ENCODE results near the gene MED13.
"Not testable (repeated sequence)": the region's sequence is repeated elsewhere in the genome, so short reads cannot be mapped to it uniquely, and the experiment has no call there.

The MED13 gene

DNA sequence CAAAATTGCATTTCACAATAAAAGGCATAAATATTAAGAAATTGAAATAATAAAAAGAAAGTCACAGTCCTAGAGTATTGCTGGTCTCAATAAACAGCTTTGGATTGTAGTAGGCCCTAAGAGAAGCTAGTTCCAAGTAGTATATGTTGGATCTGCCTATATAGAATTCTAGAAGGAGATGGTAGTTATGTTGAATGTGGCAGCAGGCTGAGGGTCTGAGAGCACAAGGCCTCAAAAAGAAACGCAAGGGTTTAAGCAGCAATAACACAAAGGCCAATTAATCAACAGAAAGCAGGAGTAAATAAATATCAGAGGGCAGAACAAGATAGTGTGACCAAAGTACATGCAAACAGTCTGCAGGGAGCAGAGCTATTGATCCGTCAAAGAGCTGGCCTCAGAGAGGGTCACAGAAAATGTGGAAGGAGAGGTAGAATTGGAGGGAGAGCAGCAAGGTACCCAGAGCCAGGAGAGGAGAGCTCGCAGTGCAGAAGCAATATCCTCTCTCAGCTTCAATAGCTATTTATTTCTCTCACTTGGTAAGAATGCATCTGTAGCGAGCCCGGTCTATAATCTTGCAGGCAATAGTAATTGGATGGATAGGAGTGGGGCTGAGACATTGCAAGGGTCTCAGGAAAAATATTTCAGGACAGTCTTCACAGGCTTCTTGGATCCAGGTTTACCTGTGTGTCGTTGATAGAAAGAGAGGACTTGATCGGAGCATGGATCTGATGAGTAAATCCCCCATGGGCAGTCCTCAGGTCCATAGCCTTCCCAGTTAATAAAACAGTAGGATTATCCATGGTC is 25.1 kb upstream of the MED13 start:
- DNase-seq (ENCODE audit: low spot score): no peak

GRCh38 chr17:62089334-62089733 is 24.3 kb upstream of the MED13 start:
- DNase-seq (ENCODE audit: low spot score): no peak

- no peak for DNase-seq (ENCODE audit: low spot score)
Observed at GRCh38 chr17:62086737-62087136, 21.7 kb upstream of the MED13 start.

GRCh38 chr17:62085511-62086408 is 20.7 kb upstream of the MED13 start:
- DNase-seq (ENCODE audit: low spot score): no peak

GRCh38 chr17:62084585-62084984 is 19.5 kb upstream of the MED13 start:
- DNase-seq (ENCODE audit: low spot score): no peak

- DNase-seq (ENCODE audit: low spot score): no peak
Observed at GRCh38 chr17:62083651-62084050, 18.6 kb upstream of the MED13 start.

DNA sequence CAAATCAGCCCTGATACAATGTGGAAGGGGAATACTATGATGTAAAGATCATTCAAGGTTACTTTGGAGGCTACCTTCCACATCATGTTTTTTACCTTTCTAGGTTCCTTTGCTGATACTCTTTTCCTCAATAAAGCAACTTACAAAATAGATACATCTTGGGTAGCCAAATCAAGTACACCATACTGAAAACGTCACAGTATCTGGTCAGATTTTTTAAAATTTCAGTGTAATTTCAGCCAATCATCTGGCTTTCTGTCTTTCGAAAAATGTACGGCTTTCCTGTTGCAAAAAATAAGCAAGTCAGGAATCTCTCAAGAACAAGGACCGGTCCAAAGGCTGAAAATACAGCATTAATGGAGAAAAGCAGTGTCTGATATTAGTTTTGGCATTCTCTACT is 15.6 kb upstream of the MED13 start:
- no peak for DNase-seq (ENCODE audit: low spot score)

- DNase-seq (ENCODE audit: low spot score): no peak
Observed at GRCh38 chr17:62078009-62078408, 12.9 kb upstream of the MED13 start.

DNA sequence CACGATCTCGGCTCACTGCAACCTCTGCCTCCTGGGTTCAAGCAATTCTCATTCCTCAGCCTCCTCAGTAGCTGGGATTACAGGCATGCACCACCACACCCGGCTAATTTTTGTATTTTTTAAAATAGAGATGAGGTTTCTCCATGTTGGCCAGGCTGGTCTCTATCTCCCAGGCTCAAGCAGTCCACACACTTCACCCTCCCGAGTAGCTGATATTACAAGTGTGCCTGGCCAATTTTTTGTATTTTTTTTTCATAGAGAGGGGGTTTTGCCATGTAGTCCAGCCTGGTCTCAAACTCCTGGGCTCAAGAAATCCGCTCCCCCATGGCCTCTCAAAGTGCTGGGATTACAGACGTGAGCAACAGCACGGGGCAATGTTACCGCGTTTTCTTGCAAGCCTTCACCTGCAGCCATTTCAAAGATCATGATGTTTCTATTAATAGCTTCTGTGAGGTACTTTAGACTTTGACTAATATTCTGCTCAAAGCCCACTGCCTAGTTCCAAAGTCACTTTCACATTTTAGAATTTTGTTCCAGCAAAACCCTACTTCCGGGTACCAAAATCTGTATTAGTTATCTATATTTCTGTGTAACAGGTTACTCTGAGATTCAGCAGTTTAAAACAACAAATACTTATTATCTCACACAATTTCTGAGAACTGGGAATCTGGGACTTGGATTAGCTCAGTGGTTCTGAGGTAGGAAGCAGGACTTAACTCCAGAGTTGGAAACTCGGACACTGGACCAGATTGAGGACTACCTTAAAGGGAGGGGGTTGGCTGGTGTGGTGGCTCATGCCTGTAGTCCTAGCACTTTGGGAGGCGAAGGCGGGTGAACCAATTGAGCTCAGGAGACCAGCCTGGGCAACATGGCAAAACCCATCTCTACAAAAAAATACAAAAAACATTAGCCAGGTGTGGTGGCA is 12.0 kb upstream of the MED13 start:
- DNase-seq (ENCODE audit: low spot score): no peak

DNA sequence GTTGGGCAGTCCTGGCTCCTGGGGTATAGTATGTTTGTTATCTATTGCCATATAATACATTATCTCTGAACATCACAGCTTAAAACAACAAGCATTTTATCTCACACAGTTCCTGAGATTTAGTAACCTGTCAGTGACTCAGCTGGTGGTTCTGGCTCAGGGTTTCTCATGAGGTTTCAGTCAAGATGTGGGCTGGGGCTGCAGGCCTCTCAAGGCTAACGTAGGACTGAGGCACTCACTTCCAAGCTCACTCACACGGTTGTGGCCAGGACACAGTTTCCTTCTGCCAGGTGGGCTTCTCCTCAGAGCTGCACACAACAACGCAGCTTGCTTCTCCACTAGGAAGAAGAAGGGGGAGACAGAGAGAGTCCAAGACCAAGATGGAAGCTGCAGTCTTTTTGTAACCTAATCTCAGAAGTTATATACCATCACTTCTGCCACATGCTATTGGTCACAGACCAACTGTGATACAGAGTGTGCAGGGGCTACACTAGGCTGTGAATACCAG is 10.3 kb upstream of the MED13 start:
- no peak for DNase-seq (ENCODE audit: low spot score)

GRCh38 chr17:62073993-62074392 is 8.9 kb upstream of the MED13 start:
- no peak for DNase-seq (ENCODE audit: low spot score)

DNA sequence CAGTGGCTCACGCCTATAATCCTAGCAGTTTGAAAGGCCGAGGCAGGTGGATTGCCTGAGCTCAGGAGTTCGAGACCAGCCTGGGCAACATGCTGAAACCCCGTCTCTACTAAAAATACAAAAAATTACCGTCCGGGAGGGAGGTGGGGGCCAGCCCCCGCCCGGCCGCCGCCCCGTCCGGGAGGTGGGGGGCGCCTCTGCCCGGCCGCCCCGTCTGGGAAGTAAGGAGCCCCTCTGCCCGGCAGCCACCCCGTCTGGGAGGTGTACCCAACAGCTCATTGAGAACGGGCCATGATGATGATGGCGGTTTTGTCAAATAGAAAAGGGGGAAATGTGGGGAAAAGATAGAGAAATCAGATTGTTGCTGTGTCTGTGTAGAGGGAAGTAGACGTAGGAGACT is 7.8 kb upstream of the MED13 start:
- DNase-seq (ENCODE audit: low spot score): not testable (repeated sequence)

- DNase-seq (ENCODE audit: low spot score): no peak
Observed at GRCh38 chr17:62070900-62071299, 5.8 kb upstream of the MED13 start.

GRCh38 chr17:62067165-62068145 is 2.4 kb upstream of the MED13 start:
- DNase-seq (ENCODE audit: low spot score): peak; percentile 22

DNA sequence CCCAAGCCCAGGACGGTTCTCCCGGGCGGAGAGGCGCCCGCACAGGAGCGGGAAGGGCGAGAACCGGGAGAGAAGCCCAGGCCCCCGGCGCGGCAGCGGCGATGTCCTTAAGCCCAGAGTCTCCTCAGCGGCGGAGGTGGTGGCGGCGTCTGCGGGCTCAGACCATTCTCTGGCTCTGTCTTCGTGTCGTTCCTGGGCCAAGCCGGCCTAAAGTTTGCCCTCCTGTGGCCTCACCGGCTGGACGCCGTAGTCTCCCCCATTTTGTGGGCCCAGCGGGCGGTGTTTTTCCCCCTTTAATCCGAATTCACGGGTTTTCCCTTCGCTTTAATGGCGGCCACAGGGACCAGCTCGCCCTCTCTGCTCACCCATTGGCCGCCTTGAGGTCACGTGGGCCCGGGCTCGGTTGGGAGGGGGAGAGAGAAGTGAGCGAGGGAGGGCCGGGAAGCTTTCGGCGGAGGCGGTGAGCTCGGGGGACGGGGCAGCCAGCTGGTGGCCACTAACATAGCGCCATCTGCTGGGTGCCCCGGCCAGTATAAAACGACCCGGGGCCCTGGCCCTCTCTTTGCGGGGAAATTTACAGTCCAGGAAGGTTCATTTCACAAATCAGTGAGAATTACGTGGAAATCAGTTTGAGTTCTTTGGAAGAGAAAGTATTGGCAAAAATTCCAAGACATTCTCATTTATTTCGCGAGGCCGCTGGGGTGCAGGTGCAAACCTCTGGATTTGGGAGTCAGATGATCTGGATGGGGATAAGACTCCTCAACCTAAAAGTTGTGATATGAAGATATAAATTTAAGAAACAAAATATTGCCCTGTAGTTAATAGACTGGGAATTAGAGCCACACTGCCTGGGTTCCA is 762 bp upstream of the MED13 start:
- DNase-seq (ENCODE audit: low spot score): peak; percentile 98

DNA sequence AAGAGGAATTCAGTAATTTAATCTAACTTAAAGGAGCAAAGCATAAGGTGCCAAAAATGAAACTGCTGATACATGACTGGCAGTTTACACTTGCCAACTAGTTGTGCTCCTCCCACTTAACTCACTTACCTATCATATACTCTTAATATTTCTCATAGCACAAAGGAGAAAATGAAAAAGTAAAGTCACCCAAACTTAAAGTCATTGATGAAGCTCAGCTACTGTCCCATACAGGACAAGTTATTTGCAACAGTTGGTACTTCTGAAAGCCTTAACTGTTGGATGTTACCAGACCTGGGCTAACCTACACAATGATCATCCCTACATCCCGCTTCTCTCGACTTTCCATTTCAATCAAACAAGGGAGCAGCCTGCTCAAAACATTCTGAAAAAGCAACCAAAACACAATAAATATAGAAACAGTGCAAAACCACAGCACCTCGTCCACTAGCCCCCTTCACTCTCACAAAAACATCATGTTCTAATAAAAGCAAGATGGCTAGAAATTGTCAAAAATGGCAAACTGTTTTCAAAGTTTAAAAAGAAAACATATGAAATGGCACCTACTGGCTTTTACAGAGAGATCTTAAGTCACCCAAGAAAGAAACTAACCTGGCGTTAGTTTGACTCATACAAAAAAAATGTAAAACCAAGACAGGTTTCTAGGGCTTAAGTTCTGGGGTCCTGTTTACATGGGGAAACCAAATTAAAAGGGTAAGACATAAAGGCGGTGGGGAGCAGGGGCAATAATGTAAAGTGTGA is 868 bp downstream of the MED13 start:
- peak; percentile 65 for DNase-seq (ENCODE audit: low spot score)

GRCh38 chr17:62062944-62063343 is 2.1 kb downstream of the MED13 start:
- DNase-seq (ENCODE audit: low spot score): no peak

DNA sequence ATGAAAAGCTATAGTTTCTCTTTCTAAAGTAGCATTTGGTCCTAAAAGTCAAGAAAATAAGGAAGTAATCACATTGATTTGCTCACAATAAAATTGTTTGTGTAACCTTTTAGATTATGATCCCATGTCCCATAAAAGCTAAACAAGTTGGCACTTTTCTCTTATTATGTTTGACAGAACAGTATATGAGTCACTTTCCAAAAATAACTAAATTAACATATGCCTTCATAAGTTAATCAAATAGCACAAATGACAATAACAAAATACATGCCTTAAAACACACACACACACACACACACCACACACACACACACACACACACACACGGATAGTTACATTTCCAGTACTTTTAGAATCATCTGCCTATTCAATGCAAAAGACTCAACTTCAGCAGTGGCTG is 2.8 kb downstream of the MED13 start:
- no peak for DNase-seq (ENCODE audit: low spot score)

DNA sequence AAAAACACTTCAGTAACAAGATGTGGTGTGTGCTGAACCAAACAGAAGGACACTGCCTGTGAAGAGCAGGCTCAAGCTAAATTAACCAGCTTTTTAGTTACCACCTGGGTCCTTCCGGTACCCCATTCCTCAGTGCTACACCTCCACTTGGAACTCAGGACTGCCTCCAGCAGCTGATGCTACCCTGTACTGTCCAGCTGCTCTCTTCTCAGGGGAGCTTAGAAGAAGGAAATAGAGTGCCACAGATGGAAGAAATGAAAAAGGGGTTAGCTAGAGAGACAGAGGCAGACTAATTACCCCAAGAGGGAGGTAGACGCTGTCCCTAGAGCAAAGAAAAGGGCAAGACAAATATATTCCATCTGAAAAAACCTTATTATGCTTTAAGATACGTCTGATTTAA is 5.7 kb downstream of the MED13 start:
- DNase-seq (ENCODE audit: low spot score): no peak
